Suppressor macrophage treated with lipopolysaccharide for 1 hour (primary cell): ENCODE data around the gene WDR48.

ENCODE experiments used
- DNase-seq, 3 donors: peaks; one replicate each; pipeline ENCODE4 v3.0.0-alpha.2; 2020 to 2022

The WDR48 gene

DNA sequence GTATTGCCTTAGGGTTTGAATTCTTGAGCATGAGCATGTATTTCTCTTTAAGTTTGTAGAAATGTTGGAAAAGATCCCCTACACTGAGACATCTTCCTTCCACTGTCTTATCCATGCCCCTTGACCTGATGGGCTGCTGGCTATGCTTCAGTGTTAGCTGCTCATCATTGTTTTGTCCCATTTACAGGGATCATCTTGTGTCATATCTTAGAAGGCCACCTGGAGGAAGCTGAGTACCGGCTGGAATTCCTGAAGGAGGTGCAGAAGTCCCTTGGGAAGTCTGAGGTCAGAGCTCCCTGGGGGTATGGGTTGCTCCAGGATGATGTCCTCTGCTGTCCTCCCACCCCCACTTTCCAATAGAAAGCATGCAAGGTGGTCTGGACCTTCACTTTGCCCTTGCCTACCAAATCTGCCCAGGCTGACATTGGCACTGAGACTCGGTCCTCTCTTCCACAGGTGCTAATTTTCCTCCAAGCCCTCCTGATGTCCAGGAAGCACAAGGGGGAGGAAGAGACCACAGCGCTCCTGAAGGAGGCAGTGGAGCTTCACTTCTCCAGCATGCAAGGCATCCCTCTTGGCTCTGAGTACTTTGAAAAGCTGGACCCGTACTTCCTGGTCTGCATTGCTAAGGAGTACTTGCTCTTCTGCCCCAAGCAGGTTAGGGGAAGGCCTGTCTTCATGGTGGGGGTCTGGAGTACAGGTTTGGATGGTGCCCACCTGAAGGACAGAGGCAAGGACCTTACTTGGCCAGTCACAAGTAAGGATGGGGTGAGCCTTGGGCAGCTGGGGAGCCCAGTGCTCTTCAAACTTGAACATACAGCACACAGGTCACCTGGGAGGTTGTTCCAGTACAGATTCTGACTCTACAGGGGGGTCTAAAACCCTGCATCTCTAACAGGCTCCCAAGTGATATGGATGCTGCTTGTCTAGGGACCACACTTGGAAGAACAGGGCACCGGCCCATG, 73.3 kb downstream of the WDR48 start:
- no peak for DNase-seq

DNA sequence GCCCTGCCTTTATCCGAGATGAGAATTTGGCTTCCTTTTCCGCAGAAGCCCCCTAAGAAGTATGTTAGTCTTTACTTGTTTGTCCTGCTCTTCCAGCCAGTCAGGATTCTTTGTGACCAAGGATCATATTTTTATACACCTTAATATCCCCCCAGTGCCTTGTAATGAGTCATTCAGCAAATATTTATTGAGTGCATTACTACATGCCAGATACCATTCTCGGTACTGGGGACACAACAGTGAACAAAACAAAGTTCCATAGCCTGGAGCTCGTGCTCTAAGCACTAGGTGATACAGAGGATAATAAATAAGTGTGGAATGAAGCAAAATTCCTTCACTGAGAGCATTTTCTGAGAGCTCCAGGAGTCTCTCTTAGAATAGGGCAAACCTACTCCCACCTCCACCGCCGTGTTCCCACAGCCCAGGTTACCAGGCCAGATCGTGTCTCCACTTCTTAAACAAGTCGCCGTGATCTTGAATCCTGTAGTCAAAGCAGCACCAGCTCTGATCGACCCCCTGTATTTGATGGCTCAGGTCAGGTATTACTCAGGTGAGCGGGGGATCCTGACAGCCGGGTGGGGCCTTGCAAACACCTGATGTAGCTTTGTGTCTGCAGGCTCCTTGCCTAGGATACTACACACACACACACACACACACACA, 74.2 kb downstream of the WDR48 start:
- DNase-seq, result no peak

- peak; percentile 58 to 66 (median 60) for DNase-seq
Observed at GRCh38 chr3:39126532-39127071, 74.8 kb downstream of the WDR48 start.

DNA sequence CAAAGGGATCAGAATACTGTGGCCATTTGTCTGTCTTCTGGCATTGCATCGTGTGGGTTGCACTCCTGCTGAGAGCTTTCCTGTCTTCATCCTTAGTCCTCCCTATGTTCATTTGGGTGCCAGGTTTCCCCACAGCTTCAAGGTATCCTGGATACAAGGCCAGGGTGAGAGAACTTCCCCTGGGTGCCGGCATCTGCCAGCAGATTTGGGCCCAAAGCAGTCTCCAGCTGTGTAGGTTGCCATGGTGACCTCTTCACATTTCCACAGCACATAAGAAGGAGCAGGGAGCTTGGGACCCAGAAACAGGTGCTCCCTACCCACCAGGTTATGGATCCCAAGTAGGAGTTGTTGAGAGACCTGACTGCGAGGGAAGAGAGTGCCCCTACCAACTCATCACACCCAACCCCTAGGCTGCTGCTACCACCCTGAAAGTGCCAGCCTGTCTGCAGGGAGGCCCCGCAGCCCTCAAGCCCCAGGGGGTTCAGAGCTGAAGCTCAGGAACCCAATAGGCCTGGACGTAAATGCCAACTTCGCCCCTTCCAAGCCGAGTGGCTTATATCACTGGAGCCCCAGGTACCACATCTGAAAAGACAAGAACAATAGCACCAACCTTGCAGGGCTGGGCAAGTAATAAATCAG, 75.6 kb downstream of the WDR48 start:
- DNase-seq, result no peak

DNA sequence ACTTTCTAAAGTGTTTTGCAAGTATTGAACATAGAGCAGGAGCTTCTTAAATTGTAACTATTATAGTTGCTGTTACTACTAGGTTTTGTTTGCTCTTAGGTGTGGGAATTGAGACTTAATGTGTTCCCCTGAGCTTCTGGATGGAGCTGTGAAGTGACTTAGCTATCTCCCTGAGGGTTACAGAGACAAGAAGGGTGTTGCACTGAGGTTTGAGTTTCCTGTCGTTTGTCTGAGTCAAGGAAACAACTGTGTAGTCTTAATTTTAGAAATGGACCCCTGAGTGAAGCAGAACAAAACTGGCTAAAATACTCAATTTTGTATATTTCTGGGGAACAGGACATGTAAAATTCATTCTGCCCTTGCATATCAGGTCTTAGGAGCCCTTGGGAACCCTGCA, 76.1 kb downstream of the WDR48 start:
- no peak for DNase-seq

DNA sequence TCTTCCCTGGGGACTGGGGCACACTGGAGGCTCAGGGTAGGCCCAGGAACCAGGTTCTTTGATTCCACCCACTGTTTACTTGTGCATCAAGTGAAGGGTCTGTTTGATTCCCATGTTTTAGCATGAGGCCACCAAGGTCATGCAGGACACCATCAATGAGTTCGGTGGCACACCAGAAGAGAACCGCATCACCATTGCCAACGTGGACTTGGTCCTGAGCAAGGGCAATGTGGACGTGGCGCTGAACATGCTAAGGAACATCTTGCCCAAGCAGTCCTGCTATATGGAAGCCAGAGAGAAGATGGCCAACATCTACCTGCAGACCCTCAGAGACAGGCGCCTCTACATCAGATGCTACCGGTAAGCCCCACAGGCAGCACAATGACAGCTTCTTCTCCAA, 77.1 kb downstream of the WDR48 start:
- no peak for DNase-seq

DNA sequence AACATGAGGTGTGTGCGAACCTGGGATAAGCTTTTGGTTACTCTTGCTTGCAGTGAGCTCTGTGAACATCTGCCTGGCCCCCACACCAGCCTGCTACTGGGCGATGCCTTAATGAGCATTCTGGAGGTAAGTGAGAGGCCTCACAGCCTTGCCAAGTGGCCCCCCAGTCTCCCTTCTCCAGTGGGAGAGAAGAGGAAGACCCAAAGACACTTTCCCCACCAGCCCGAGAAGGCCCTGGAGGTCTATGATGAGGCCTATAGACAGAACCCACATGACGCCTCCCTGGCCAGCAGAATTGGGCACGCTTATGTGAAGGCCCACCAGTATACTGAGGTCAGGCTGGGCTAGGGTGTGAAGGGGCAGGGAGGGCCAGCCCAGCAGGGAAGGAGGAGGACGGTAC, 78.2 kb downstream of the WDR48 start:
- no peak for DNase-seq

GRCh38 chr3:39130693-39131265, 79.0 kb downstream of the WDR48 start:
- DNase-seq, result peak in 1 of 3 donors; percentile 16

GRCh38 chr3:39132096-39133092, 80.6 kb downstream of the WDR48 start:
- DNase-seq, result peak in 2 of 3 donors; percentile 30 to 50

DNA sequence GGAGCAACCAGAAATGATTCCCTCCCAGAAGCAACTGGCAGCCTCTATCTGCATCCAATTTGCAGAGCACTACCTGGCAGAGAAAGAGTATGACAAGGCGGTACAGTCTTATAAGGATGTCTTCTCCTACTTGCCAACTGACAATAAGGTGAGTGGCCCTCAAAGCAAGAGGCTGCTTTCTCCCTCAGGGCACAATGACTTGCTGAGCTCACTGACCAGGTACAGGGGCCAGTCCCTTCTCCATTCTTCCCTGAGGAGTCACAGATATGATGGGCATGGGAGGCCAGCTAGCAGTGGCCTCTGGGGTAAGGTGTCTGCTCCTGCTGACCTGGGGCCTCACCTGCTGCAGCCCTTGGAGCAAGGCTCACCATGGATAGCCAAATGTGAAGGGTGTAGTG, 81.3 kb downstream of the WDR48 start:
- no peak for DNase-seq

DNA sequence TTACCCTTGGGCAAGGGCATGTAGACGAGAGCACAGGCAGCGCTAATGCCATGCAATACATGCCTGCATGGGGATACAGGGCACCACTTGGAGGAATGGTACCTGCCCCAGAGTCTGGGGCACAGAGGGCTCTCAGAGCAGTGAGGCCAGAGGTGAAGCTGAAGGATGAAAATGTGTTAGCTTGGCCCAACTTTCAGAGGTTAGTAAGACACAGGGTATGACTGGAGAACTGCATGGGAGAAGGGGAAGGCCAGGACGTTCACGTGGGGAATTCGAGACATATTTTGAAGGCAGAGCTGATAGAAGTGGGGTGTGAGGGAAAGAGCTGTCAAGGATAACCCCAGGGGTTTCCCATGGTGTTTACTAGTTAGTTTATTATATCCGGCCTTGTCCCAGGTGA, 82.0 kb downstream of the WDR48 start:
- DNase-seq, result peak; percentile 71 to 80 (median 71)

DNA sequence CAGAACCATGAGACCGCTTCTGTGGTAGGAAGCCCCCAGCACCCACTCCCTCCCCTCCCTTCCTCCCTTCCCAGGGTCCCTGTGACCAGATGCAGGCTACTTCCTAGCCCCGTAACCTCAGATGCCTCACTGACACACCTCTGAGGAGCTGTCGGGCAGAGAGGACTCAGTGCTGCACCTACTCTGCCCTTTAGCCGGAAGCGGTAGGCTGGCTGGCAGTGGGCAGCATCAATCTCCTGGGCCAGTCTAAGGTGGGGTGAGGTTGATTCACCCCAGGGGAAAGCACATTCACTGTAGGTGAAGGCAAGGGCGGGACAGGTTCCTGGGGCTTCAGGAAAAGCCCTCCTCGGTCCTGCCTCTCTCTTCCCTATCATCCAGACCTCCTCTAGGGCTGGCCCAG, 82.5 kb downstream of the WDR48 start:
- DNase-seq, result no peak

- peak in 1 of 3 donors; percentile 19 for DNase-seq
Observed at GRCh38 chr3:39135170-39135805, 83.5 kb downstream of the WDR48 start.

- peak; percentile 24 to 44 (median 40) for DNase-seq
Observed at GRCh38 chr3:39136533-39137434, 85.0 kb downstream of the WDR48 start.

GRCh38 chr3:39137435-39137936, 85.7 kb downstream of the WDR48 start:
- DNase-seq, result peak in 2 of 3 donors; percentile 18 to 26

DNA sequence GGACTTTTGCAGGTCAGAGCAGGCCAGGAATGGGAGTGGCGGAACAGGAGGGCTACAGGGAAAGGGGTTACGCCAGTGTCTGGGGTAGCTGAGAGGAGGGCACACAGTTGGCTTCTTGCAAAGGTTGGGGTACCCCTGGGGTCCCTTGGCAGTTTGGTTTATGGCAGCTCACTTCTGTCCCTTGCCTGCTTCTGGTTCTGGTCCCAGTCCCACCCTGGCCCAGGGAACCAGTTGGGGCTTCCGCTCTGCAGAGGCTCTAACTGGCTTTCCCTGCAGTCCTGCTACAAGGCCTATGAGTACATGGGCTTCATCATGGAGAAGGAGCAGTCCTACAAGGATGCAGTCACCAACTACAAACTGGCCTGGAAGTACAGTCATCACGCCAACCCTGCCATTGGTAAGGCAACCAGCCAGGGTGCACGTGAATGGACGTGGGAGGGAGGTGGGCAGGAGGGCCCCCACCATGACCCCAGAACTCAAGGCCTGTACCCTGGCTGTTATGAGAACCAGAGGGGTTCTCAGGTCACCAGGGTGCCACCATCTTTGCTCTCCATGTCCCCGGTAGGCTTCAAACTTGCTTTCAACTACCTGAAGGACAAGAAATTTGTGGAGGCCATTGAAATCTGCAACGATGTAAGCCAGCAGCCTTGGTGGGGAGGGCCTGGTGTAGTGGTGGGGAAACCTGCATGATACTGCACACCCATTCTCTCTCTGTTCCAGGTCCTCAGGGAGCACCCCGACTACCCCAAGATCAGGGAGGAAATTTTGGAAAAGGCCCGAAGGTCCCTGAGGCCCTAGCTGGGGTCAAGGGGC, 86.4 kb downstream of the WDR48 start:
- peak in 2 of 3 donors; percentile 42 to 50 for DNase-seq

DNA sequence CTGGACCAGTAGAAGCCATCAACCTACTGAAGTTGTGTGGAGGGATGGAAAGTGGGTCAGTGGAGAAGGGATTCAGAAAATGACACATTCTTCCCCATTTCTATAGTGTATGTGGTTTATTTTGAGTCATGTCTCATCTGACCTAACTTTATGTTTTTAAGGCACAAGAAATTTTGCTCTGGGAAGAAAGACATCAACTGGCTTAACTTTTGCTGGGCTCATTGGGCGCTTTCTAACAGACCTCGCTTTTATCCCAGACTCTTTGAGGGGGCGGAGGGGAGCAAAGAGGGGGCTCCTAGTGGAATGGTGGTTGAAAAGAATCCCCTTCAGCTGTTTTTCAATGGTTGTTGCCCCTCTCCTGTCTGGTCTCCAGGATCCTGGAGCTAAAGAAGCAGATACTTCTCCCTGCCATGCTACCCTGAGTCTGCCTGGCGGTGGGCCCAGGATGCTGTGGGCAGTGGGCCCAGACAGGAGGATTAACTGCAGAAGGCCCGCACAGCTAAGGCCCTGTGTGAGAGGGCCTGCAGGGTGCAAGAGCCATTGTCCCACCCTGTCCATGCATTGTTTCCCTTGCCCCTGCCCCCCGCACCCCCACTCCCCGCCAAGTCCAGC, 87.1 kb downstream of the WDR48 start:
- DNase-seq, result peak; percentile 47 to 80 (median 80)

GRCh38 chr3:39139442-39139841, 87.6 kb downstream of the WDR48 start:
- peak in 1 of 3 donors; percentile 14 for DNase-seq
